Upper lobe of right lung (tissue), 1 donor: ENCODE data around the gene SYNDIG1. TPM values are rescaled to one million over a fixed set of nuclear protein-coding genes. Genes with fewer than 3 reads are reported as not detected.

Experiments used
- ATAC-seq: fragments of 200-7000 bp; cut with Tn5 transposase; one replicate; pipeline ENCODE4 v1.9.1; 2020; ENCODE audit warnings: mild to moderate bottlenecking, moderate library complexity
- DNase-seq: peaks from one replicate; pipeline ENCODE4 v3.0.0-alpha.2; 2020
- H3K27ac ChIP-seq: fragments of 200-600 bp; one replicate; pipeline ENCODE4 v1.8.0; 2022
- H3K27me3 ChIP-seq: fragments of 200-600 bp; one replicate; pipeline ENCODE4 v1.8.0; 2022; ENCODE audit warnings: mild to moderate bottlenecking
- H3K36me3 ChIP-seq: fragments of 200-600 bp; one replicate; pipeline ENCODE4 v1.8.0; 2022
- H3K4me1 ChIP-seq: fragments of 200-600 bp; one replicate; pipeline ENCODE4 v1.8.0; 2022
- H3K4me3 ChIP-seq: fragments of 200-600 bp; one replicate; pipeline ENCODE4 v1.8.0; 2022; ENCODE audit warnings: mild to moderate bottlenecking
- H3K9me3 ChIP-seq: fragments of 200-600 bp; one replicate; pipeline ENCODE4 v1.8.0; 2022
- CTCF ChIP-seq: fragments of 200-600 bp; IDR thresholded peaks from one replicate; pipeline ENCODE4 v1.8.0; 2022; ENCODE audit warnings: antibody characterized with exemption
- intact Hi-C: fragments of 100-400 bp; cut with DNase I; formaldehyde crosslinking; loops from one replicate; pipeline ENCODE4 v1.11.0; 2022
- total RNA-seq: library from RNA; stranded (reverse); fragmentation: NEBNext Ultra II Directional; extraction: Animal tissue kit (Norgen Biotek cat#: 25700); gene quantifications from one replicate; pipeline ENCODE4 v1.2.1, GENCODE V29; 2021
- donor health status: DM: no; HTN: yes; CAD: no; lungs with severe emphysema.

SYNDIG1 gene
- total RNA-seq, 1 donor from 2014 or later = not detected

GRCh38 chr20:24443436-24443835 lies 26.0 kb upstream of the SYNDIG1 start:
- Histone ChIP-seq H3K27ac (no peak overlapping the region), H3K4me3 (no peak overlapping the region), H3K36me3 (no peaks in the 10 kb centered on the region), H3K4me1 (no peaks in the 10 kb centered on the region), H3K9me3 (no peaks in the 10 kb centered on the region), H3K27me3 (peaks cover 25% of the 10 kb centered on the region)
- ATAC-seq = no peak
- TF ChIP-seq CTCF = no peak
- DNase-seq = no peak
- intact Hi-C loops = no loop called here

- DNase-seq (no peak), ATAC-seq (no peak)
- Histone ChIP-seq H3K27ac (no peak overlapping the region), H3K9me3 (no peaks in the 10 kb centered on the region), H3K36me3 (no peaks in the 10 kb centered on the region), H3K27me3 (peaks cover 18% of the 10 kb centered on the region), H3K4me1 (no peaks in the 10 kb centered on the region), H3K4me3 (no peak overlapping the region)
- no peak for TF ChIP-seq CTCF
- intact Hi-C loops = no loop called here
Observed at GRCh38 chr20:24444526-24445190, 24.8 kb upstream of the SYNDIG1 start.

GRCh38 chr20:24445510-24446170 lies 23.8 kb upstream of the SYNDIG1 start:
- Histone ChIP-seq H3K27ac (no peak overlapping the region), H3K27me3 (peaks cover 9% of the 10 kb centered on the region), H3K9me3 (no peaks in the 10 kb centered on the region), H3K36me3 (no peaks in the 10 kb centered on the region), H3K4me3 (no peak overlapping the region), H3K4me1 (no peaks in the 10 kb centered on the region)
- DNase-seq = no peak
- TF ChIP-seq CTCF = no peak
- intact Hi-C loops = no loop called here
- ATAC-seq = no peak

- no peak for ATAC-seq
Observed at GRCh38 chr20:24446811-24447210, 22.6 kb upstream of the SYNDIG1 start.

GRCh38 chr20:24448170-24448569 lies 21.3 kb upstream of the SYNDIG1 start:
- Histone ChIP-seq H3K36me3 (no peaks in the 10 kb centered on the region), H3K27ac (no peak overlapping the region), H3K4me3 (no peak overlapping the region), H3K9me3 (no peaks in the 10 kb centered on the region), H3K27me3 (peaks cover 8% of the 10 kb centered on the region), H3K4me1 (no peaks in the 10 kb centered on the region)
- no peak for TF ChIP-seq CTCF
- DNase-seq = no peak
- intact Hi-C loops = no loop called here
- no peak for ATAC-seq

More at GRCh38 chr20:24446811-24447210, 22.6 kb upstream of the SYNDIG1 start:
- Histone ChIP-seq H3K36me3 (no peaks in the 10 kb centered on the region), H3K27ac (no peak overlapping the region), H3K27me3 (no peaks in the 10 kb centered on the region), H3K4me1 (no peaks in the 10 kb centered on the region), H3K9me3 (no peaks in the 10 kb centered on the region), H3K4me3 (no peak overlapping the region)
- no peak for TF ChIP-seq CTCF
- no peak for DNase-seq
- intact Hi-C loops = no loop called here
